MM.1S (cell line): ENCODE measurements around the gene HLA-DQA1.

ENCODE experiments used
- DNase-seq: peaks from one replicate; pipeline ENCODE4 v3.0.0-alpha.2; 2015
- H2AFZ ChIP-seq: fragments of 300-600 bp; sonication (generic); 2 replicates; pipeline ENCODE4 v1.6.0; 2016; ENCODE audit warnings: antibody characterized with exemption, low read length
- H3F3A ChIP-seq: fragments of 300-600 bp; sonication (generic); 2 replicates; pipeline ENCODE4 v1.6.1; 2016; ENCODE audit warnings: mild to moderate bottlenecking, antibody characterized with exemption, low read length, moderate library complexity, mixed read lengths; ENCODE audit not compliant: insufficient read depth
- H3K27ac ChIP-seq: fragments of 300-600 bp; sonication (generic); 2 replicates; pipeline ENCODE4 v1.5.1; 2016; ENCODE audit warnings: mild to moderate bottlenecking, low read length
- H3K27me3 ChIP-seq: fragments of 300-600 bp; sonication (generic); replicated peaks from 2 replicates; pipeline ENCODE4 v1.6.0; 2016; ENCODE audit warnings: low read length; ENCODE audit not compliant: insufficient read depth
- H3K36me3 ChIP-seq: fragments of 300-600 bp; sonication (generic); replicated peaks from 2 replicates; pipeline ENCODE4 v1.6.1; 2016; ENCODE audit warnings: mild to moderate bottlenecking, low read length, mixed read lengths; ENCODE audit not compliant: insufficient read depth
- H3K4me1 ChIP-seq: fragments of 300-600 bp; sonication (generic); 2 replicates; pipeline ENCODE4 v1.6.1; 2016; ENCODE audit warnings: low read length, mixed read lengths
- H3K4me2 ChIP-seq: fragments of 300-600 bp; sonication (generic); 2 replicates; pipeline ENCODE4 v1.6.0; 2016; ENCODE audit warnings: low read depth, low read length
- H3K4me3 ChIP-seq: fragments of 300-600 bp; sonication (generic); 2 replicates; pipeline ENCODE4 v1.5.1; 2016; ENCODE audit warnings: low read length, mixed read lengths
- H3K79me2 ChIP-seq: fragments of 300-600 bp; sonication (generic); 2 replicates; pipeline ENCODE4 v1.6.1; 2016; ENCODE audit warnings: mixed run types, low read length, mixed read lengths
- H3K9ac ChIP-seq: fragments of 300-600 bp; sonication (generic); 2 replicates; pipeline ENCODE4 v1.6.1; 2016; ENCODE audit warnings: low read length, mixed read lengths
- H3K9me2 ChIP-seq: fragments of 300-600 bp; sonication (generic); replicated peaks from 2 replicates; pipeline ENCODE4 v1.6.1; 2016; ENCODE audit warnings: mild to moderate bottlenecking, low read length, mixed read lengths; ENCODE audit not compliant: insufficient read depth
- H3K9me3 ChIP-seq: fragments of 300-600 bp; sonication (generic); replicated peaks from 2 replicates; pipeline ENCODE4 v1.6.1; 2016; ENCODE audit warnings: mild to moderate bottlenecking, low read length, mixed read lengths; ENCODE audit not compliant: insufficient read depth
- H4K20me1 ChIP-seq: fragments of 300-600 bp; sonication (generic); 2 replicates; pipeline ENCODE4 v1.6.1; 2016; ENCODE audit warnings: mild to moderate bottlenecking, low read length, moderate library complexity, mixed read lengths; ENCODE audit not compliant: insufficient read depth
- CTCF ChIP-seq: fragments of 300-600 bp; sonication (generic); IDR thresholded peaks from 2 replicates; pipeline ENCODE4 v1.5.1; 2016; ENCODE audit warnings: antibody characterized with exemption, low read length, mixed read lengths
- EZH2 ChIP-seq: fragments of 300-600 bp; sonication (generic); optimal IDR thresholded peaks from 2 replicates; pipeline ENCODE3; 2017; ENCODE audit warnings: low read depth, mild to moderate bottlenecking, antibody characterized with exemption, low read length, mixed read lengths
- EZH2phosphoT487 ChIP-seq: fragments of 300-600 bp; sonication (generic); IDR thresholded peaks from 2 replicates; pipeline ENCODE4 v1.6.1; 2018; ENCODE audit warnings: antibody characterized with exemption, low read length

The HLA-DQA1 gene

DNA sequence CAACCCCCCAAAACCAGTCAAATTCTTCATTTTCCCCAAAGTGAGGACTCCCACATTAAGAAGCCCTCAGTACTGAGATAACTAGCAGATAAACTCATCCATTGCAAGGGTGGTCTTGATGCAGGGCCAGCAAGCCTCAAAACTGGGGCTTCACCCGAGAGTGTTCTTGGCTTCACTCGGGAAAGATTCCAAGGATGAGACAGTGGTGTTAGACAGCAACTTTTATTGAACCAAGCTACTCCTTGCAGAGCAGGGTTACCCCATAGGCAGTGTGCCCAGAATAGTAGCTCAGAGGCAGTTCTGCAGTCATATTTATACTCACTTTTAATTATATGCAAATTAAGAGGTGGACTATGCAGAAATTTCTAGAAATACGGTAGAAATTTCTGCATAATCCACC lies 15.8 kb upstream of the HLA-DQA1 start:
- H3K4me3 ChIP-seq, result no peak overlapping the region
- H3K27ac ChIP-seq, result no peak overlapping the region
- H3K27me3 ChIP-seq, result no peaks in the 10 kb centered on the region
- no peaks in the 10 kb centered on the region for H3K36me3 ChIP-seq
- DNase-seq, result no peak
- H3K9me2 ChIP-seq, result no peaks in the 10 kb centered on the region
- peaks cover 17% of the 10 kb centered on the region for H3F3A ChIP-seq
- no peak overlapping the region for H2AFZ ChIP-seq
- H3K9me3 ChIP-seq, result no peaks in the 10 kb centered on the region
- H3K79me2 ChIP-seq, result no peaks in the 10 kb centered on the region
- no peak for TF ChIP-seq EZH2
- TF ChIP-seq EZH2phosphoT487, result no peak
- no peak for TF ChIP-seq CTCF
- no peak overlapping the region for H3K4me2 ChIP-seq
- no peaks in the 10 kb centered on the region for H4K20me1 ChIP-seq
- H3K9ac ChIP-seq, result no peak overlapping the region
- peaks cover 23% of the 10 kb centered on the region for H3K4me1 ChIP-seq

GRCh38 chr6:32622545-32623401 lies 14.4 kb upstream of the HLA-DQA1 start:
- Histone ChIP-seq H3K9me3 (no peaks in the 10 kb centered on the region), H2AFZ (no peak overlapping the region), H3K27ac (peak overlapping the region; percentile 76), H3K4me2 (peak overlapping the region; percentile 13; the same call in 1 of the 2 replicates), H3F3A (peaks cover 17% of the 10 kb centered on the region), H3K4me3 (no peak overlapping the region), H3K4me1 (peaks cover 23% of the 10 kb centered on the region), H3K79me2 (no peaks in the 10 kb centered on the region), H3K36me3 (no peaks in the 10 kb centered on the region), H3K27me3 (no peaks in the 10 kb centered on the region), H3K9ac (peak overlapping the region; percentile 13; the same call in 1 of the 2 replicates), H4K20me1 (no peaks in the 10 kb centered on the region), H3K9me2 (no peaks in the 10 kb centered on the region)
- DNase-seq, result peak; percentile 86
- TF ChIP-seq EZH2phosphoT487, result no peak
- TF ChIP-seq EZH2, result no peak
- peak; percentile 23 for TF ChIP-seq CTCF

DNA sequence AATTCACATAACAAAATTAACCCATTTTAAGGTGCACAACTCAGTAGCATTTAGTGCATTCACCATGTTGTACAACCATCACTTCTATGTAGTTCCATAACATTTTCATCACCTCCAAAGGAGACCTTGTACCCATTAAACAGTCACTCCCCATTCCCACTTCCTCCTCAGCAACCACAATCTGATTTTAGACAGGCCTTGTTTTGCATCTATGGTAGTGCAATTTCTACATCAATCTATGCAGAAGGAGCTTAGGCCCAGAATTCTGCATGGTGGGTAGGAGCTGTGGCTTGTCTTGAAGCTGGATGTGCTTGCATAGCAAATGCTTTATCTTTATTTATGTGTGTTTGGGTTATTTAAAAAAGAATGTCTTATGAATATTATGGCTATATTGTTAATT lies 13.5 kb upstream of the HLA-DQA1 start:
- Histone ChIP-seq H3K4me3 (no peak overlapping the region), H3K9ac (no peak overlapping the region), H3K79me2 (no peaks in the 10 kb centered on the region), H2AFZ (no peak overlapping the region), H3F3A (peaks cover 17% of the 10 kb centered on the region), H3K36me3 (no peaks in the 10 kb centered on the region), H3K9me3 (no peaks in the 10 kb centered on the region), H3K27ac (peak overlapping the region; percentile 76; the same call in 1 of the 2 replicates), H3K4me1 (peaks cover 23% of the 10 kb centered on the region), H4K20me1 (no peaks in the 10 kb centered on the region), H3K4me2 (peak overlapping the region; percentile 13), H3K27me3 (no peaks in the 10 kb centered on the region), H3K9me2 (no peaks in the 10 kb centered on the region)
- no peak for DNase-seq
- TF ChIP-seq EZH2, result no peak
- TF ChIP-seq EZH2phosphoT487, result no peak
- no peak for TF ChIP-seq CTCF
